H9 (cell line): ENCODE data around the gene CAV3. TPM values are rescaled to one million over a fixed set of nuclear protein-coding genes. Genes with fewer than 3 reads are reported as not detected.

ENCODE experiments used
- DNase-seq: peaks from one replicate; pipeline ENCODE4 v3.0.0-alpha.2; 2017
- H2AFZ ChIP-seq: one replicate; pipeline ENCODE4 v1.6.1; 2013; ENCODE audit warnings: mild to moderate bottlenecking, low read length, control low read depth, moderate library complexity
- H2AK5ac ChIP-seq: 2 replicates; pipeline ENCODE4 v1.6.1; 2013; ENCODE audit warnings: low read length, control low read depth, mixed read lengths; ENCODE audit not compliant: insufficient read length
- H2BK120ac ChIP-seq: one replicate; pipeline ENCODE4 v1.6.1; 2013; ENCODE audit warnings: low read depth, mild to moderate bottlenecking, low read length, control low read depth, inconsistent platforms; ENCODE audit not compliant: poor library complexity, severe bottlenecking
- H2BK12ac ChIP-seq: 2 replicates; pipeline ENCODE4 v1.6.1; 2013; ENCODE audit warnings: low read length, control low read depth, mixed read lengths, low read depth; ENCODE audit not compliant: insufficient read length
- H2BK15ac ChIP-seq: 2 replicates; pipeline ENCODE4 v1.6.1; 2013; ENCODE audit warnings: low read depth, low read length, control low read depth
- H2BK20ac ChIP-seq: one replicate; pipeline ENCODE4 v1.6.1; 2013; ENCODE audit warnings: low read depth, mild to moderate bottlenecking, low read length, control low read depth, inconsistent platforms; ENCODE audit not compliant: poor library complexity, severe bottlenecking
- H2BK5ac ChIP-seq: 2 replicates; pipeline ENCODE4 v1.6.1; 2013; ENCODE audit warnings: low read length, control low read depth, mixed read lengths; ENCODE audit not compliant: insufficient read length
- H3K14ac ChIP-seq: 2 replicates; pipeline ENCODE4 v1.6.1; 2013; ENCODE audit warnings: low read length, control low read depth; ENCODE audit not compliant: insufficient read depth
- H3K18ac ChIP-seq: 2 replicates; pipeline ENCODE4 v1.6.1; 2013; ENCODE audit warnings: low read depth, mild to moderate bottlenecking, mixed read lengths, low read length, control low read depth; ENCODE audit not compliant: insufficient read length
- H3K23ac ChIP-seq: 2 replicates; pipeline ENCODE4 v1.6.1; 2013; ENCODE audit warnings: low read length, control low read depth, mixed read lengths, low read depth; ENCODE audit not compliant: insufficient read length
- H3K23me2 ChIP-seq: 2 replicates; pipeline ENCODE4 v1.6.1; 2013; ENCODE audit warnings: low read depth, mild to moderate bottlenecking, mixed read lengths, low read length, control low read depth; ENCODE audit not compliant: insufficient read length, poor library complexity, severe bottlenecking
- H3K27ac ChIP-seq: 2 replicates; pipeline ENCODE4 v1.5.1; 2013; ENCODE audit warnings: low read length, control low read depth, mixed read lengths, low read depth; ENCODE audit not compliant: insufficient read length
- H3K27me3 ChIP-seq: 2 replicates; pipeline ENCODE4 v1.6.1; 2013; ENCODE audit warnings: low read length, control low read depth, inconsistent platforms; ENCODE audit not compliant: insufficient read depth
- H3K4ac ChIP-seq: 2 replicates; pipeline ENCODE4 v1.6.1; 2013; ENCODE audit warnings: low read depth, mild to moderate bottlenecking, control low read depth, inconsistent platforms, low read length, moderate library complexity
- H3K4me1 ChIP-seq: 2 replicates; pipeline ENCODE4 v1.6.1; 2013; ENCODE audit warnings: low read length, control low read depth, inconsistent platforms; ENCODE audit not compliant: insufficient read depth
- H3K4me2 ChIP-seq: 2 replicates; pipeline ENCODE4 v1.6.1; 2013; ENCODE audit warnings: low read length, control low read depth, mixed read lengths; ENCODE audit not compliant: insufficient read length, insufficient read depth
- H3K56ac ChIP-seq: 2 replicates; pipeline ENCODE4 v1.6.1; 2013; ENCODE audit warnings: low read depth, mild to moderate bottlenecking, mixed read lengths, low read length, control low read depth; ENCODE audit not compliant: insufficient read length
- H3K79me1 ChIP-seq: 2 replicates; pipeline ENCODE4 v1.6.1; 2013; ENCODE audit warnings: low read depth, mild to moderate bottlenecking, moderate library complexity, low read length, control low read depth, inconsistent platforms; ENCODE audit not compliant: insufficient read depth, poor library complexity, severe bottlenecking
- H3K79me2 ChIP-seq: 2 replicates; pipeline ENCODE4 v1.6.1; 2013; ENCODE audit warnings: low read length, control low read depth, inconsistent platforms; ENCODE audit not compliant: insufficient read depth
- H3K9ac ChIP-seq: 2 replicates; pipeline ENCODE4 v1.6.1; 2013; ENCODE audit warnings: low read length, control low read depth, mixed read lengths; ENCODE audit not compliant: insufficient read length; ENCODE audit errors: extremely low read depth
- H3K9me3 ChIP-seq: one replicate; pipeline ENCODE4 v1.6.1; 2013; ENCODE audit warnings: low read depth, low read length, inconsistent platforms; ENCODE audit not compliant: control insufficient read depth
- H3T11ph ChIP-seq: one replicate; pipeline ENCODE4 v1.6.1; 2013; ENCODE audit warnings: mild to moderate bottlenecking, low read length, control low read depth, inconsistent platforms
- H4K20me1 ChIP-seq: one replicate; pipeline ENCODE4 v1.6.1; 2013; ENCODE audit not compliant: control insufficient read depth, insufficient read length, insufficient read depth
- H4K5ac ChIP-seq: 2 replicates; pipeline ENCODE4 v1.6.1; 2013; ENCODE audit warnings: low read depth, mild to moderate bottlenecking, mixed read lengths, low read length, control low read depth; ENCODE audit not compliant: insufficient read length
- H4K8ac ChIP-seq: replicated peaks from 2 replicates; pipeline ENCODE4 v1.6.1; 2013; ENCODE audit warnings: low read length, control low read depth, mixed read lengths, low read depth; ENCODE audit not compliant: insufficient read length
- H4K91ac ChIP-seq: 2 replicates; pipeline ENCODE4 v1.6.1; 2013; ENCODE audit warnings: low read depth, mild to moderate bottlenecking, moderate library complexity, mixed read lengths, low read length, control low read depth; ENCODE audit not compliant: insufficient read length
- H3K27ac Mint-ChIP-seq, 3 experiments: 2 replicates in 2 of 3; 3 replicates in 1 of 3; pipeline ENCODE4 v1.8.0; 2020 to 2021; ENCODE audit warnings: mixed read lengths in 3 of 3, mild to moderate bottlenecking in 1 of 3, moderate library complexity in 1 of 3
- H3K27me3 Mint-ChIP-seq: 2 replicates; pipeline ENCODE4 v1.8.0; 2021; ENCODE audit warnings: low read depth, mild to moderate bottlenecking, moderate library complexity, mixed read lengths
- H3K36me3 Mint-ChIP-seq, 3 experiments: 2 replicates in 2 of 3; 3 replicates in 1 of 3; pipeline ENCODE4 v1.8.0; 2020 to 2021; ENCODE audit warnings: low read depth in 3 of 3, mixed read lengths in 3 of 3; ENCODE audit not compliant: insufficient read depth in 1 of 3
- H3K4me1 Mint-ChIP-seq, 2 experiments: 2 replicates each; pipeline ENCODE4 v1.8.0; 2020; ENCODE audit warnings: mixed read lengths in 2 of 2
- H3K4me3 Mint-ChIP-seq, 2 experiments: 2 replicates in 1 of 2; 3 replicates in 1 of 2; pipeline ENCODE4 v1.8.0; 2020 to 2021; ENCODE audit warnings: mild to moderate bottlenecking in 2 of 2, mixed read lengths in 2 of 2, moderate library complexity in 1 of 2
- H3K9me3 Mint-ChIP-seq, 2 experiments: 2 replicates in 1 of 2; 3 replicates in 1 of 2; pipeline ENCODE4 v1.8.0; 2020; ENCODE audit warnings: mild to moderate bottlenecking in 2 of 2, mixed read lengths in 2 of 2, moderate library complexity in 1 of 2
- WGBS: extraction: QIAGEN DNeasy Blood & Tissue Kit; methylation state at CpG from one replicate; pipeline ENCODE4 v1.1.7; 2013; ENCODE audit warnings: missing lambda C conversion rate, low lambda C conversion rate, mixed read lengths; ENCODE audit not compliant: insufficient read length; ENCODE audit errors: extremely low coverage; 5-methylcytosine and 5-hydroxymethylcytosine counted together
- total RNA-seq: library from RNA; stranded (reverse); gene quantifications from 2 replicates; pipeline ENCODE4 v1.2.1, GENCODE V29; 2021
- TF ChIP-seq, protein P1 (sequence below): fragments of 200-600 bp; sonication (generic); conservative IDR thresholded peaks from 3 replicates; pipeline ENCODE4 v1.8.0; 2021; ENCODE audit warnings: antibody characterized with exemption, mild to moderate bottlenecking

CAV3 gene
- total RNA-seq, 1 experiment from 2014 or later = not detected

GRCh38 chr3:8777978-8778267, 44.3 kb downstream of the CAV3 start:
- no peak overlapping the region for H3K4ac ChIP-seq
- Mint-ChIP-seq H3K27me3 (peaks cover 20% of the 10 kb centered on the region), H3K9me3 (no peaks in the 10 kb centered on the region), H3K27ac (no peak overlapping the region), H3K4me1 (peaks cover 4 to 8% of the 10 kb centered on the region in 2 experiments; a peak in 2 of 4 replicates), H3K4me3 (no peak overlapping the region), H3K36me3 (peaks cover 0 to 3% (median 0%) of the 10 kb centered on the region in 3 experiments; a peak in 2 of 7 replicates)
- no peak overlapping the region for H3K27ac ChIP-seq
- no peak overlapping the region for H2BK120ac ChIP-seq
- no peak overlapping the region for H4K8ac ChIP-seq
- no peak overlapping the region for H3K56ac ChIP-seq
- H3K23ac ChIP-seq = no peak overlapping the region
- no peak overlapping the region for H3K9ac ChIP-seq
- H3T11ph ChIP-seq = no peak overlapping the region
- H3K23me2 ChIP-seq = no peaks in the 10 kb centered on the region
- no peaks in the 10 kb centered on the region for H3K79me2 ChIP-seq
- H2BK20ac ChIP-seq = no peak overlapping the region
- H3K79me1 ChIP-seq = no peaks in the 10 kb centered on the region
- H4K20me1 ChIP-seq = no peaks in the 10 kb centered on the region
- no peak overlapping the region for H2BK5ac ChIP-seq
- H2BK12ac ChIP-seq = no peak overlapping the region
- TF ChIP-seq, protein P1, sequence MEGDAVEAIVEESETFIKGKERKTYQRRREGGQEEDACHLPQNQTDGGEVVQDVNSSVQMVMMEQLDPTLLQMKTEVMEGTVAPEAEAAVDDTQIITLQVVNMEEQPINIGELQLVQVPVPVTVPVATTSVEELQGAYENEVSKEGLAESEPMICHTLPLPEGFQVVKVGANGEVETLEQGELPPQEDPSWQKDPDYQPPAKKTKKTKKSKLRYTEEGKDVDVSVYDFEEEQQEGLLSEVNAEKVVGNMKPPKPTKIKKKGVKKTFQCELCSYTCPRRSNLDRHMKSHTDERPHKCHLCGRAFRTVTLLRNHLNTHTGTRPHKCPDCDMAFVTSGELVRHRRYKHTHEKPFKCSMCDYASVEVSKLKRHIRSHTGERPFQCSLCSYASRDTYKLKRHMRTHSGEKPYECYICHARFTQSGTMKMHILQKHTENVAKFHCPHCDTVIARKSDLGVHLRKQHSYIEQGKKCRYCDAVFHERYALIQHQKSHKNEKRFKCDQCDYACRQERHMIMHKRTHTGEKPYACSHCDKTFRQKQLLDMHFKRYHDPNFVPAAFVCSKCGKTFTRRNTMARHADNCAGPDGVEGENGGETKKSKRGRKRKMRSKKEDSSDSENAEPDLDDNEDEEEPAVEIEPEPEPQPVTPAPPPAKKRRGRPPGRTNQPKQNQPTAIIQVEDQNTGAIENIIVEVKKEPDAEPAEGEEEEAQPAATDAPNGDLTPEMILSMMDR = no peak
- H2AFZ ChIP-seq = no peak overlapping the region
- no peak for DNase-seq
- H3K27me3 ChIP-seq = no peaks in the 10 kb centered on the region
- no peaks in the 10 kb centered on the region for H3K9me3 ChIP-seq
- no peaks in the 10 kb centered on the region for H3K4me1 ChIP-seq
- no peak overlapping the region for H2BK15ac ChIP-seq
- H3K18ac ChIP-seq = no peak overlapping the region
- WGBS = no CpG with 5 or more reads among the region's 5 CpGs
- H3K4me2 ChIP-seq = no peak overlapping the region
- no peak overlapping the region for H4K91ac ChIP-seq
- H2AK5ac ChIP-seq = no peak overlapping the region
- H4K5ac ChIP-seq = no peak overlapping the region
- H3K14ac ChIP-seq = no peak overlapping the region
